Measurements from ENCODE around the gene MAMDC4.

DNA sequence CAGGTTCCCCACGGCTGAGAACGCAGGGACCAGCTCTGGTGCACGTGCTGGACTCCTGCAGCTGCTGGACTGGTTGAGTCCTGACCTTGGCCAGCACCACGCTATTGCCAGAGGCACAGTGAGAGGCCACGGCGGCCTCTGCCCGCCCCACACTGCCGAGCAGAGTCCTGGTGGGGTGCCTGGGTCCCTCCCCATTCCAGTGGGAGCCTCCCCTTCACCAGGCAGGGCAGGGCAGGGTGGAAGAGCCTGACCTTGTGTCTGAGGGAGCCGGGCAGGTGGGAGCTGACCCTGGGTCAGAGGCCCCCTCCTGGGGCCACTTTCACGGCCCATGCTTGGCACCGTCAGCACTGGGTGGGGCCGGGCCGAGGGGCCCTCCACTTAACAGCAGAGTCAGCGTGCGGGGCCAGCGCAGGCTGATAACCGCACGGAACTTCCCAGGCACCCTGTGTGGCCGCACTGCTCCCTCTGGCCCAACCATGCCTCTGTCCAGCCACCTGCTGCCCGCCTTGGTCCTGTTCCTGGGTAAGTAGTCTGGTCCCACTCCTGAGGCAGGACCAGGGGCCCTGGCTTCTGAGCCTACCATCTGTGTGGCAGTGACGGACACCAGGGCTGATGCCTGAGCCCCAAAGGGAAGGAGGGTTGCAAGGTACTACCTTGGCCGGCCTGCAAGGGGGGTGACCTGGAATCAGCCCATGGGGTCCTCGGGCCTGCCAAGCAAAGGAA is at the start of gene MAMDC4:
- TF ChIP-seq POLR2AphosphoS5 (IDR thresholded peaks at IDR 0.05; ENCODE audit: low read depth, low read length) = 0 out of 2 replicates have a peak, but pooled peaks have one; percentile 45
- no peak for TF ChIP-seq HDAC6 (IDR thresholded peaks at IDR 0.05; ENCODE audit: low read depth, low read length)
- no peak for TF ChIP-seq EZH2 (IDR thresholded peaks at IDR 0.05; ENCODE audit: low read depth, low read length, severe bottlenecking)
- TF ChIP-seq EP300 (IDR thresholded peaks at IDR 0.05; ENCODE audit: borderline replicate concordance in 1 of 2, low read depth in 2 of 2, low read length in 2 of 2) = no peak
- no peak for TF ChIP-seq SP2 (IDR thresholded peaks at IDR 0.05; ENCODE audit: low read length)
- TF ChIP-seq POLR2A (IDR thresholded peaks at IDR 0.05; ENCODE audit: control extremely low read depth in 1 of 2, low read depth in 2 of 2, low read length in 2 of 2) = no peak
- TF ChIP-seq TEAD4 (IDR thresholded peaks at IDR 0.05; ENCODE audit: low read depth, low read length) = no peak
- TF ChIP-seq HDAC2 (IDR thresholded peaks at IDR 0.05; ENCODE audit: borderline replicate concordance in 1 of 2, low read depth in 2 of 2, low read length in 2 of 2) = no peak
- TF ChIP-seq, protein P1, sequence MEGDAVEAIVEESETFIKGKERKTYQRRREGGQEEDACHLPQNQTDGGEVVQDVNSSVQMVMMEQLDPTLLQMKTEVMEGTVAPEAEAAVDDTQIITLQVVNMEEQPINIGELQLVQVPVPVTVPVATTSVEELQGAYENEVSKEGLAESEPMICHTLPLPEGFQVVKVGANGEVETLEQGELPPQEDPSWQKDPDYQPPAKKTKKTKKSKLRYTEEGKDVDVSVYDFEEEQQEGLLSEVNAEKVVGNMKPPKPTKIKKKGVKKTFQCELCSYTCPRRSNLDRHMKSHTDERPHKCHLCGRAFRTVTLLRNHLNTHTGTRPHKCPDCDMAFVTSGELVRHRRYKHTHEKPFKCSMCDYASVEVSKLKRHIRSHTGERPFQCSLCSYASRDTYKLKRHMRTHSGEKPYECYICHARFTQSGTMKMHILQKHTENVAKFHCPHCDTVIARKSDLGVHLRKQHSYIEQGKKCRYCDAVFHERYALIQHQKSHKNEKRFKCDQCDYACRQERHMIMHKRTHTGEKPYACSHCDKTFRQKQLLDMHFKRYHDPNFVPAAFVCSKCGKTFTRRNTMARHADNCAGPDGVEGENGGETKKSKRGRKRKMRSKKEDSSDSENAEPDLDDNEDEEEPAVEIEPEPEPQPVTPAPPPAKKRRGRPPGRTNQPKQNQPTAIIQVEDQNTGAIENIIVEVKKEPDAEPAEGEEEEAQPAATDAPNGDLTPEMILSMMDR (IDR thresholded peaks at IDR 0.05; ENCODE audit: control extremely low read depth in 1 of 3, insufficient read depth in 1 of 3, low read depth in 1 of 3, low read length in 3 of 3) = no peak
- TF ChIP-seq CHD2 (IDR thresholded peaks at IDR 0.05; ENCODE audit: low read length) = no peak

Measured in H1 (cell line).